ENCODE results near the gene HOXB5.

DNA sequence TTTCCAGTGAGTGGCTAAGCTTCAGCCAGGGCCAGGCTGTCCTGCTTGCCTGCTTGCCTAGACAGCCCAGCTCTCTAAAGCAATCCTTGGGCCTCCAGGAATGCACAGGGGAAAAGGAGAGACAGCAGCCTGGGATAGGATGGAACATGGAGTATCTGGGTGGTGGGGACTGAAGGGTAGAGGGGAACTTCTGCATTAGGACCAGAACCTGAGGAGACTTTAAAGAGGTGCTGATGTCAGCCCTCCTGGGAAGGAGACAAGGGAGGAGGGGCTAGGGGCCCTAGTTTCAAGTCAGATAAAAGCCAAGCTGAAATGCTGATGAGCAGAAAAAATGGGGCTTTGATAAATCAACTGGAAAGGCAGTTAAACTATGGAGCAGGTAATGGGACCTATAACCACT is 15.5 kb upstream of the HOXB5 start:
- TF ChIP-seq, protein P1, sequence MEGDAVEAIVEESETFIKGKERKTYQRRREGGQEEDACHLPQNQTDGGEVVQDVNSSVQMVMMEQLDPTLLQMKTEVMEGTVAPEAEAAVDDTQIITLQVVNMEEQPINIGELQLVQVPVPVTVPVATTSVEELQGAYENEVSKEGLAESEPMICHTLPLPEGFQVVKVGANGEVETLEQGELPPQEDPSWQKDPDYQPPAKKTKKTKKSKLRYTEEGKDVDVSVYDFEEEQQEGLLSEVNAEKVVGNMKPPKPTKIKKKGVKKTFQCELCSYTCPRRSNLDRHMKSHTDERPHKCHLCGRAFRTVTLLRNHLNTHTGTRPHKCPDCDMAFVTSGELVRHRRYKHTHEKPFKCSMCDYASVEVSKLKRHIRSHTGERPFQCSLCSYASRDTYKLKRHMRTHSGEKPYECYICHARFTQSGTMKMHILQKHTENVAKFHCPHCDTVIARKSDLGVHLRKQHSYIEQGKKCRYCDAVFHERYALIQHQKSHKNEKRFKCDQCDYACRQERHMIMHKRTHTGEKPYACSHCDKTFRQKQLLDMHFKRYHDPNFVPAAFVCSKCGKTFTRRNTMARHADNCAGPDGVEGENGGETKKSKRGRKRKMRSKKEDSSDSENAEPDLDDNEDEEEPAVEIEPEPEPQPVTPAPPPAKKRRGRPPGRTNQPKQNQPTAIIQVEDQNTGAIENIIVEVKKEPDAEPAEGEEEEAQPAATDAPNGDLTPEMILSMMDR (conservative IDR thresholded peaks at IDR 0.05; ENCODE audit: low read depth, low read length), result no peak
- TF ChIP-seq EZH2 (IDR thresholded peaks at IDR 0.05; ENCODE audit: borderline replicate concordance, low read depth, low read length, poor library complexity, severe bottlenecking), result no peak
